ENCODE measurements around the gene EXOC4.
"Not testable (repeated sequence)": the region's sequence is repeated elsewhere in the genome, so short reads cannot be mapped to it uniquely, and the experiment has no call there.

Gene EXOC4

GRCh38 chr7:134042307-134042706 lies 789.4 kb downstream of the EXOC4 start:
- in situ Hi-C loops (cut with MboI; ENCODE audit: low sequenced_read_pairs): no loop called here

- in situ Hi-C loops (cut with MboI; ENCODE audit: low sequenced_read_pairs): no loop called here
Observed at GRCh38 chr7:134044682-134045081, 791.8 kb downstream of the EXOC4 start.

GRCh38 chr7:134045716-134046115 lies 792.8 kb downstream of the EXOC4 start:
- in situ Hi-C loops (cut with MboI; ENCODE audit: low sequenced_read_pairs): no loop called here

- in situ Hi-C loops (cut with MboI; ENCODE audit: low sequenced_read_pairs): no loop called here
Observed at GRCh38 chr7:134046594-134047128, 793.8 kb downstream of the EXOC4 start.

- in situ Hi-C loops (cut with MboI; ENCODE audit: low sequenced_read_pairs): no loop called here
Observed at GRCh38 chr7:134047675-134048074, 794.8 kb downstream of the EXOC4 start.

GRCh38 chr7:134048166-134048565 lies 795.3 kb downstream of the EXOC4 start:
- in situ Hi-C loops (cut with MboI; ENCODE audit: low sequenced_read_pairs): no loop called here

- in situ Hi-C loops (cut with MboI; ENCODE audit: low sequenced_read_pairs): no loop called here
Observed at GRCh38 chr7:134051020-134051419, 798.1 kb downstream of the EXOC4 start.

GRCh38 chr7:134056816-134057215 lies 803.9 kb downstream of the EXOC4 start:
- in situ Hi-C loops (cut with MboI; ENCODE audit: low sequenced_read_pairs): no loop called here

- in situ Hi-C loops (cut with MboI; ENCODE audit: low sequenced_read_pairs): no loop called here
Observed at GRCh38 chr7:134058521-134058920, 805.6 kb downstream of the EXOC4 start.

GRCh38 chr7:134058980-134059379 lies 806.1 kb downstream of the EXOC4 start:
- in situ Hi-C loops (cut with MboI; ENCODE audit: low sequenced_read_pairs): no loop called here

GRCh38 chr7:134059921-134060320 lies 807.0 kb downstream of the EXOC4 start:
- in situ Hi-C loops (cut with MboI; ENCODE audit: low sequenced_read_pairs): no loop called here

- in situ Hi-C loops (cut with MboI; ENCODE audit: low sequenced_read_pairs): no loop called here
Observed at GRCh38 chr7:134060874-134061273, 808.0 kb downstream of the EXOC4 start.

- in situ Hi-C loops (cut with MboI; ENCODE audit: low sequenced_read_pairs): no loop called here
Observed at GRCh38 chr7:134062460-134062859, 809.6 kb downstream of the EXOC4 start.

GRCh38 chr7:134065415-134065814 lies 812.5 kb downstream of the EXOC4 start:
- in situ Hi-C loops (cut with MboI; ENCODE audit: low sequenced_read_pairs): no loop called here

- in situ Hi-C loops (cut with MboI; ENCODE audit: low sequenced_read_pairs): no loop called here
Observed at GRCh38 chr7:134067164-134067563, 814.3 kb downstream of the EXOC4 start.

GRCh38 chr7:134068670-134069069 lies 815.8 kb downstream of the EXOC4 start:
- in situ Hi-C loops (cut with MboI; ENCODE audit: low sequenced_read_pairs): no loop called here

- in situ Hi-C loops (cut with MboI; ENCODE audit: low sequenced_read_pairs): no loop called here
Observed at GRCh38 chr7:134069187-134069586, 816.3 kb downstream of the EXOC4 start.

GRCh38 chr7:134070673-134071072 lies 817.8 kb downstream of the EXOC4 start:
- in situ Hi-C loops (cut with MboI; ENCODE audit: low sequenced_read_pairs): no loop called here

- in situ Hi-C loops (cut with MboI; ENCODE audit: low sequenced_read_pairs): no loop called here
Observed at GRCh38 chr7:134071355-134072331, 818.8 kb downstream of the EXOC4 start.

GRCh38 chr7:134073276-134073675 lies 820.4 kb downstream of the EXOC4 start:
- in situ Hi-C loops (cut with MboI; ENCODE audit: low sequenced_read_pairs): no loop called here

GRCh38 chr7:134075799-134076198 lies 822.9 kb downstream of the EXOC4 start:
- in situ Hi-C loops (cut with MboI; ENCODE audit: low sequenced_read_pairs): no loop called here

GRCh38 chr7:134077560-134077959 lies 824.7 kb downstream of the EXOC4 start:
- in situ Hi-C loops (cut with MboI; ENCODE audit: low sequenced_read_pairs): not testable (repeated sequence)
